NCI-H82 treated with DMSO at 0.1 percent for 48 hours (cell line): Measurements from ENCODE around the gene CNKSR3.

ENCODE experiments used
- DNase-seq: peaks from one replicate; lab custom pipeline; 2025; ENCODE audit not compliant: unreplicated experiment; lab: John Stamatoyannopoulos, UW

CNKSR3 gene

GRCh38 chr6:154503658-154504057 lies 6.8 kb downstream of the CNKSR3 start:
- no peak for DNase-seq

GRCh38 chr6:154502553-154502952 lies 7.9 kb downstream of the CNKSR3 start:
- no peak for DNase-seq

GRCh38 chr6:154501578-154501868 lies 9.0 kb downstream of the CNKSR3 start:
- no peak for DNase-seq

GRCh38 chr6:154500769-154501577 lies 9.5 kb downstream of the CNKSR3 start:
- DNase-seq = no peak

- no peak for DNase-seq
Measured at GRCh38 chr6:154499855-154500589, 10.5 kb downstream of the CNKSR3 start.

GRCh38 chr6:154498340-154498934 lies 12.0 kb downstream of the CNKSR3 start:
- no peak for DNase-seq

GRCh38 chr6:154496793-154497517 lies 13.5 kb downstream of the CNKSR3 start:
- DNase-seq = no peak

- no peak for DNase-seq
Measured at GRCh38 chr6:154496186-154496585, 14.3 kb downstream of the CNKSR3 start.

GRCh38 chr6:154494592-154495311 lies 15.7 kb downstream of the CNKSR3 start:
- no peak for DNase-seq

GRCh38 chr6:154491567-154492470 lies 18.7 kb downstream of the CNKSR3 start:
- no peak for DNase-seq

GRCh38 chr6:154489822-154490221 lies 20.7 kb downstream of the CNKSR3 start:
- DNase-seq = no peak

GRCh38 chr6:154488802-154489437 lies 21.6 kb downstream of the CNKSR3 start:
- no peak for DNase-seq

- DNase-seq = no peak
Measured at GRCh38 chr6:154488248-154488593, 22.3 kb downstream of the CNKSR3 start.

GRCh38 chr6:154487367-154488247 lies 22.9 kb downstream of the CNKSR3 start:
- no peak for DNase-seq

- no peak for DNase-seq
Measured at GRCh38 chr6:154485815-154486214, 24.7 kb downstream of the CNKSR3 start.

- DNase-seq = no peak
Measured at GRCh38 chr6:154484942-154485341, 25.5 kb downstream of the CNKSR3 start.

GRCh38 chr6:154482858-154483257 lies 27.6 kb downstream of the CNKSR3 start:
- no peak for DNase-seq

- DNase-seq = no peak
Measured at GRCh38 chr6:154481521-154482013, 28.9 kb downstream of the CNKSR3 start.
